GM12874 (cell line): Measurements from ENCODE around the gene CD200R1L.

Experiments used
- TF ChIP-seq, protein P1 (sequence below): IDR thresholded peaks from 2 replicates; pipeline ENCODE4 v1.5.1; 2011; ENCODE audit warnings: low read depth, mild to moderate bottlenecking, control low read depth, low read length, moderate library complexity; ENCODE audit not compliant: insufficient read depth

Gene CD200R1L

DNA sequence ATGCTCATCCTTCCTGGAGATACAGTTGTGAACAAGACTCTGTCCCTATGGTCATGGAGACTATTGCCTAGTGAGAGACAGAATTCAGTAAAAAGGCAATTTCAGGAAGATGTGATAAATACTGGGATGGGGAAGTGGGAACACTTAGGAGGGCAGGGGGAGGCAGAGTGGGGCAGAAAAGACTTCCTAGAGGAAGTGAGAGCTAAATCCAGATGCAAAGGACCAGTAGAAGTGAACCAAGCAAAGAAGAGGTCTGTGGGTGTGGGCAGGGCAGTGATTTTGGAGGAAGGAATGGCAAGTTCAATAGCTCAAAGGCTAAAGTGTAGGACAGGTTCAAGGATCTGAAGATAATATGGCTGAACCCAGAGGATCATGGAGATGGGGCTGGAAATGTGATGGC lies 68.9 kb downstream of the CD200R1L start:
- TF ChIP-seq, protein P1, sequence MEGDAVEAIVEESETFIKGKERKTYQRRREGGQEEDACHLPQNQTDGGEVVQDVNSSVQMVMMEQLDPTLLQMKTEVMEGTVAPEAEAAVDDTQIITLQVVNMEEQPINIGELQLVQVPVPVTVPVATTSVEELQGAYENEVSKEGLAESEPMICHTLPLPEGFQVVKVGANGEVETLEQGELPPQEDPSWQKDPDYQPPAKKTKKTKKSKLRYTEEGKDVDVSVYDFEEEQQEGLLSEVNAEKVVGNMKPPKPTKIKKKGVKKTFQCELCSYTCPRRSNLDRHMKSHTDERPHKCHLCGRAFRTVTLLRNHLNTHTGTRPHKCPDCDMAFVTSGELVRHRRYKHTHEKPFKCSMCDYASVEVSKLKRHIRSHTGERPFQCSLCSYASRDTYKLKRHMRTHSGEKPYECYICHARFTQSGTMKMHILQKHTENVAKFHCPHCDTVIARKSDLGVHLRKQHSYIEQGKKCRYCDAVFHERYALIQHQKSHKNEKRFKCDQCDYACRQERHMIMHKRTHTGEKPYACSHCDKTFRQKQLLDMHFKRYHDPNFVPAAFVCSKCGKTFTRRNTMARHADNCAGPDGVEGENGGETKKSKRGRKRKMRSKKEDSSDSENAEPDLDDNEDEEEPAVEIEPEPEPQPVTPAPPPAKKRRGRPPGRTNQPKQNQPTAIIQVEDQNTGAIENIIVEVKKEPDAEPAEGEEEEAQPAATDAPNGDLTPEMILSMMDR: no peak

DNA sequence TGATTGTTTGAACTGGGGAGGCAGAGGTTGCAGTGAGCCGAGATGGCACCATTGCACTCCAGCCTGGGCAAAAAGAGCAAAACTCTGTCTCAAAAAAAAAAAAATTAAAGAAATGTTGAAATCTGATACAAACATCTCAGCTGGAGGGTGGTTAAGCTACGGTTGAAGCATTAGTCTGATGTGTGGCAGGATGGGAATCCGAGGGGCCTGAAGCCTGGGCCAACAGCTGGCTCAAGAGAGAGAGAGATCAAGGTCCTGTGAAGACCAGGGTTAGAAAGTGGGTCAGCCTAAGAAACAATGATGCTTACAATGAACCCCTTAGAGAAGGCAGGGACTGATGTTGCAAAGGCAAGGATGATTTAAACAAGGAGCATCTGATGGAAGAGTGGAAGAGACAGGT lies 69.8 kb downstream of the CD200R1L start:
- TF ChIP-seq, protein P1: no peak

DNA sequence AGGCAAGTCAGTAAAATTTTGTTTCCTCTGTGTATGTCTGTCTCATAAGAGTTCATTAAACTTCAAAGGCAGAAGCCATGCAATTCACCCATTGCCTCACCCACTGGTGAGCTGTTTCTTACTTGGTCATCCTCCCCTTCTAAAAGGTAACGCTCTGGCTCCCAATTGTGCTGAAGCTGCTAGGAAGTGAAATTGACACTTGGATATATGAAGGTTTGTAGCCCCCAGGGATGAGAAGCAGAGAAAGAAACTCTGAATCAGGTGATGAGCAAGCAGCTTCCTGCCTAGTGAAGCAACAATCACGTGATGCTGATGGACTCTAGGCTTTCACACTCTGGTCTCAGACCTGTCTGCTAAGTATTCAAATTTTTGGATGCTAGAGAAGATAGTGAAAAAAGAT lies 70.7 kb downstream of the CD200R1L start:
- TF ChIP-seq, protein P1: no peak

DNA sequence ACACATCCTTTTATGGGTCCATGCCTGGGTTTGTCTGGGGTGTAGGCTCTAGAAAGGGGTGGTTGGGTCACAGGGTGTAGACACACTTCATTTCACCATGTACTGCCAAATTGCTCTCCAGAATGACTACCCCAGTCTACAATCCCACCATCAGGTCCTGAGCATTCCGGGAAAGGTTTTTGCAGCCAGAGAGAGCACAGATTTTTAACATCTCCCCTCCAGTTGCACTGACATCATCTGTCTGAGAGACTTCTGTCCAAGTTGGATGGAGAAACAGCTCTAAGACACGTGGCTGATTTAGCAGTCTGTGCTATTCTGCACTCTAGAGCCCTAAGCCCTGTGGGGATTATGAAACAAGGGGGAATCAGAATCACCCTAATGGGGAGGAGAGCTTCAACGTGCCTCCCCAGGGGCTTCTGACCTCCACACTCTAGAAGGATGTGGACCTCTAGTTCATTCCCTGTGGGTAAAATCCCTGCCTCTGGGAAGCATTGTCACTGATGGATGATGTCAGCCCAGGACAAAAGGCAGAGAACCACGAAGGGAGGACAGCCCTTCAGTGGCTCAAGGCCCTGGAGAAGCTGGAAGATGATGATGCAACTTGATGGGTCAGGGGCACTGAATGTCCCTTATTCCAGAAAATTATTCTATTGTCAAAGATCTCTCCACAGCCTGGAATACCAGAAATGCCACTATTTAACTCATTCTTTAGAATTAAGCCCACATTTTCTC lies 71.5 kb downstream of the CD200R1L start:
- TF ChIP-seq, protein P1: no peak

DNA sequence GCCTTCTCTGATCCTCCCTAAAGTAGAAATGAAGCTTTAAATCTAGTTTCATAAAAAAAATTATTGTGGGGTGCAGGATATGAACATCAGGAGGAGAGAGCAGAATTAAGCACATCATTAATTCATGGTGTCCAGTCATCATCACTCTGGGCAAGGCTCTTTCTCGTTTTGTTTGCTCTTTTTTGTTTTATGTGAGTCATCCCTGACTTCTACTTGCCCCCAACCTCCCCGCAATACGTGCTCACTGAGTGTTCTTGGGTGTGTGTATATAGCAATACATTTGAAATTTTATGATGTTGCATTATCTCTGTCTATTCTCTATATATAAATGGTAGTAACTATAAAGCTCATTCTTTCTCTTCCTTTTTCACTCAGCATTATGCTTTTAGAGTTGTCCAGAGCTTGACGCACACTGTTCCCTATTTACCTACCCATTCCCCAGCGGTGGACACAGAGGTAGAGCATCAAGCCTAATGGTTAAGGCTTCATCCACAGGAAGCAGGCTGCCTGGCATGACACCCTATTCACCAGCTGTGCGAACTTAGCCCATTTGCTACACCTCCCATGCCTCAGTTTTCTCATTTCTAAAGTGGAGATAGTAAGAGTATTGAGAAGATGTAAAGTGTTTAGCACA lies 72.3 kb downstream of the CD200R1L start:
- TF ChIP-seq, protein P1: no peak

DNA sequence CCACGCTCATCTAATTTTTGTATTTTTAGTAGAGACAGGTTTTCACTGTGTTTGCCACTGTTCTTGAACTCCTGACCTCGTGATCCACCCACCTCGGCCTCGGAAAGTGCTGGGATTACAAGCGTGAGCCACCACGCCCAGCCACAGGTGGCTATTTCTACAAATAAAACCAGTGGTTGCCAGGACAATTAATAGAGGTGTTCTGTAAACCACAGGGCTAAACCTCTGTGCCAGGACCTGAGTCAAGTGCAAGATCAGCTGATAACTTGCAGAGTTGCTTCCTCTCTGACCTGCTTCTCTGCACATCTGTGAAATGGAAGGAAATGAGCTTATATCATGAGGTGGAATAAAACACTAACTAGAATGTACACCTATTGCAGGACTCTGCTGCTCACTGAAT lies 72.8 kb downstream of the CD200R1L start:
- TF ChIP-seq, protein P1: no peak

DNA sequence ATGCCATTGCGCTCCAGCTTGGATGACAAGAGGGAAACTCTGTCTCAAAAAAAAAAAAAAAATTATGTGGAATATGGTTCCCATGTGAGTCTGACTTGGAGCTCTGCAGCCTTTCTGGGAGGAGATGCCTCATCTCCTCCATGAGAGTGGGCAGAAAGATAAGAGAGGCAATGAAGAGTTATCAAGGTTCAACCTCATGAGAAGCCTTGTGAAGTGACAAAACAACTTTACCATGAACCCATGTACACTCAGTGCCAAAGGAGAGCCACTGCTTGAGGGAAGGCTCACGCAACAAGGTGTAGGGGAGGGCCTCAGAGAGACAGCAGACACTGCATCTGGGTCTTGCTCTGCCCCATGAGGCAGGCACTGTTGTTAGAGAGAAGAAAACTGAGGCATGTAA lies 75.7 kb downstream of the CD200R1L start:
- TF ChIP-seq, protein P1: no peak
